BLaER1 treated with 17β-estradiol and CSF1 and Interleukin-3, amounts not matched to agents 10 nM and 100 nM (cell line): Measurements from ENCODE around the gene SERPINB7.

ENCODE experiments used
- H3K27ac ChIP-seq, 11 experiments: shearing (Covaris generic); formaldehyde crosslinking; 2 replicates each; pipeline ENCODE4 v1.8.1; 2022
- H3K27me3 ChIP-seq, 11 experiments: shearing (Covaris generic); formaldehyde crosslinking; 2 replicates each; pipeline ENCODE4 v1.8.1; 2022
- H3K36me3 ChIP-seq, 11 experiments: shearing (Covaris generic); formaldehyde crosslinking; 2 replicates each; pipeline ENCODE4 v1.8.1; 2022
- H3K4me1 ChIP-seq, 10 experiments: shearing (Covaris generic); formaldehyde crosslinking; 2 replicates each; pipeline ENCODE4 v1.8.1; 2022
- H3K4me2 ChIP-seq, 11 experiments: shearing (Covaris generic); formaldehyde crosslinking; 2 replicates each; pipeline ENCODE4 v1.8.1; 2022
- H3K4me3 ChIP-seq, 10 experiments: shearing (Covaris generic); formaldehyde crosslinking; 2 replicates each; pipeline ENCODE4 v1.8.1; 2022
- H3K9ac ChIP-seq, 11 experiments: shearing (Covaris generic); formaldehyde crosslinking; 2 replicates each; pipeline ENCODE4 v1.8.1; 2022
- H3K9me3 ChIP-seq, 11 experiments: shearing (Covaris generic); formaldehyde crosslinking; replicated peaks in 1 of 11; 2 replicates each; pipeline ENCODE4 v1.8.1; 2022
- H4K20me1 ChIP-seq, 11 experiments: shearing (Covaris generic); formaldehyde crosslinking; 2 replicates each; pipeline ENCODE4 v1.8.1; 2022
- Cebpa-rat ChIP-seq, 11 experiments: shearing (Covaris generic); IDR thresholded peaks; 2 replicates each; pipeline ENCODE4 v1.8.1; 2022

Gene SERPINB7

GRCh38 chr18:63831080-63831788 is 56.0 kb downstream of the SERPINB7 start:
- Histone ChIP-seq H3K4me1 (peaks cover 13 to 29% (median 21%) of the 10 kb centered on the region in 10 experiments), H3K36me3 (no peaks in the 10 kb centered on the region), H4K20me1 (no peaks in the 10 kb centered on the region), H3K9ac (no peak overlapping the region), H3K4me3 (no peak overlapping the region), H3K27ac (peak overlapping the region in 2 of 11 experiments; percentile 16 to 30; a peak in 3 of 22 replicates), H3K4me2 (peak overlapping the region; percentile 26 to 72 (median 54)), H3K27me3 (no peaks in the 10 kb centered on the region), H3K9me3 (no peaks in the 10 kb centered on the region)
- TF ChIP-seq Cebpa-rat (IDR thresholded peaks at IDR 0.05): no peak

GRCh38 chr18:63832470-63832869 is 57.3 kb downstream of the SERPINB7 start:
- Histone ChIP-seq H4K20me1 (no peaks in the 10 kb centered on the region), H3K4me2 (no peak overlapping the region), H3K4me1 (peaks cover 13 to 29% (median 21%) of the 10 kb centered on the region in 10 experiments), H3K9ac (no peak overlapping the region), H3K4me3 (no peak overlapping the region), H3K9me3 (no peaks in the 10 kb centered on the region), H3K27ac (no peak overlapping the region), H3K27me3 (no peaks in the 10 kb centered on the region), H3K36me3 (no peaks in the 10 kb centered on the region)
- no peak for TF ChIP-seq Cebpa-rat (IDR thresholded peaks at IDR 0.05)

- Histone ChIP-seq H3K4me1 (peaks cover 13 to 29% (median 21%) of the 10 kb centered on the region in 10 experiments), H3K4me3 (no peak overlapping the region), H3K9me3 (no peaks in the 10 kb centered on the region), H3K36me3 (no peaks in the 10 kb centered on the region), H3K4me2 (peak overlapping the region in 5 of 11 experiments; percentile 3 to 29 (median 6); a peak in 4 of 22 replicates), H3K9ac (no peak overlapping the region), H3K27ac (no peak overlapping the region), H4K20me1 (no peaks in the 10 kb centered on the region), H3K27me3 (no peaks in the 10 kb centered on the region)
- TF ChIP-seq Cebpa-rat (IDR thresholded peaks at IDR 0.05): no peak
Observed at GRCh38 chr18:63834471-63835113, 59.4 kb downstream of the SERPINB7 start.

- H3K4me1 ChIP-seq: peaks cover 3 to 15% (median 11%) of the 10 kb centered on the region in 10 experiments
- H3K9ac ChIP-seq: no peak overlapping the region
- H3K27me3 ChIP-seq: no peaks in the 10 kb centered on the region
- no peaks in the 10 kb centered on the region for H3K36me3 ChIP-seq
- no peak overlapping the region for H3K4me2 ChIP-seq
- no peak overlapping the region for H3K27ac ChIP-seq
- no peak for TF ChIP-seq Cebpa-rat (IDR thresholded peaks at IDR 0.05)
- H3K9me3 ChIP-seq: no peaks in the 10 kb centered on the region
- no peaks in the 10 kb centered on the region for H4K20me1 ChIP-seq
- H3K4me3 ChIP-seq: no peak overlapping the region
Observed at GRCh38 chr18:63836456-63836855, 61.2 kb downstream of the SERPINB7 start.

GRCh38 chr18:63837590-63837989 is 62.4 kb downstream of the SERPINB7 start:
- H3K36me3 ChIP-seq: no peaks in the 10 kb centered on the region
- no peak overlapping the region for H3K4me3 ChIP-seq
- no peaks in the 10 kb centered on the region for H3K9me3 ChIP-seq
- H3K4me2 ChIP-seq: no peak overlapping the region
- no peak overlapping the region for H3K27ac ChIP-seq
- no peaks in the 10 kb centered on the region for H4K20me1 ChIP-seq
- H3K9ac ChIP-seq: no peak overlapping the region
- H3K4me1 ChIP-seq: peaks cover 0 to 10% (median 7%) of the 10 kb centered on the region in 10 experiments; a peak in 9 of 20 replicates
- no peak for TF ChIP-seq Cebpa-rat (IDR thresholded peaks at IDR 0.05)
- no peaks in the 10 kb centered on the region for H3K27me3 ChIP-seq

GRCh38 chr18:63843008-63843407 is 67.8 kb downstream of the SERPINB7 start:
- Histone ChIP-seq H3K4me1 (no peaks in the 10 kb centered on the region), H3K4me3 (no peak overlapping the region), H3K9me3 (no peaks in the 10 kb centered on the region), H3K9ac (no peak overlapping the region), H4K20me1 (no peaks in the 10 kb centered on the region), H3K4me2 (no peak overlapping the region), H3K27me3 (no peaks in the 10 kb centered on the region), H3K27ac (no peak overlapping the region), H3K36me3 (no peaks in the 10 kb centered on the region)
- TF ChIP-seq Cebpa-rat (IDR thresholded peaks at IDR 0.05): no peak

GRCh38 chr18:63844254-63844653 is 69.0 kb downstream of the SERPINB7 start:
- H3K27me3 ChIP-seq: no peaks in the 10 kb centered on the region
- H3K36me3 ChIP-seq: no peaks in the 10 kb centered on the region
- no peak overlapping the region for H3K27ac ChIP-seq
- H3K4me2 ChIP-seq: no peak overlapping the region
- no peaks in the 10 kb centered on the region for H4K20me1 ChIP-seq
- no peaks in the 10 kb centered on the region for H3K4me1 ChIP-seq
- H3K4me3 ChIP-seq: no peak overlapping the region
- no peak for TF ChIP-seq Cebpa-rat (IDR thresholded peaks at IDR 0.05)
- no peak overlapping the region for H3K9ac ChIP-seq
- no peaks in the 10 kb centered on the region for H3K9me3 ChIP-seq

GRCh38 chr18:63848159-63848558 is 72.9 kb downstream of the SERPINB7 start:
- no peaks in the 10 kb centered on the region for H3K4me1 ChIP-seq
- no peak for TF ChIP-seq Cebpa-rat (IDR thresholded peaks at IDR 0.05)
- H3K4me2 ChIP-seq: no peak overlapping the region
- no peaks in the 10 kb centered on the region for H3K9me3 ChIP-seq
- H3K4me3 ChIP-seq: no peak overlapping the region
- H3K36me3 ChIP-seq: no peaks in the 10 kb centered on the region
- H3K27me3 ChIP-seq: no peaks in the 10 kb centered on the region
- H3K9ac ChIP-seq: no peak overlapping the region
- no peaks in the 10 kb centered on the region for H4K20me1 ChIP-seq
- no peak overlapping the region for H3K27ac ChIP-seq

- H3K4me3 ChIP-seq: no peak overlapping the region
- peaks cover 0 to 5% (median 0%) of the 10 kb centered on the region in 11 experiments; a peak in 6 of 22 replicates for H3K9me3 ChIP-seq
- no peaks in the 10 kb centered on the region for H3K36me3 ChIP-seq
- no peak overlapping the region for H3K4me2 ChIP-seq
- no peaks in the 10 kb centered on the region for H3K27me3 ChIP-seq
- H3K27ac ChIP-seq: no peak overlapping the region
- no peak overlapping the region for H3K9ac ChIP-seq
- H3K4me1 ChIP-seq: no peaks in the 10 kb centered on the region
- TF ChIP-seq Cebpa-rat (IDR thresholded peaks at IDR 0.05): no peak
- H4K20me1 ChIP-seq: no peaks in the 10 kb centered on the region
Observed at GRCh38 chr18:63850020-63850419, 74.8 kb downstream of the SERPINB7 start.

GRCh38 chr18:63850636-63851035 is 75.4 kb downstream of the SERPINB7 start:
- Histone ChIP-seq H3K9me3 (peaks cover 0 to 11% (median 0%) of the 10 kb centered on the region in 11 experiments; a peak in 10 of 22 replicates), H3K9ac (no peak overlapping the region), H3K4me3 (no peak overlapping the region), H4K20me1 (no peaks in the 10 kb centered on the region), H3K4me1 (no peaks in the 10 kb centered on the region), H3K4me2 (no peak overlapping the region), H3K27ac (no peak overlapping the region), H3K36me3 (no peaks in the 10 kb centered on the region), H3K27me3 (no peaks in the 10 kb centered on the region)
- no peak for TF ChIP-seq Cebpa-rat (IDR thresholded peaks at IDR 0.05)
